Prostate gland (tissue), 2 donors: ENCODE results near the gene TRAP1.

Experiments used
- CTCF ChIP-seq, 4 experiments: fragments of 200-600 bp in 2 of 4; fragments of 450-650 bp in 2 of 4; sonication (generic) in 2 of 4; IDR thresholded peaks; 1 replicate in 3 of 4; 2 replicates in 1 of 4; pipeline ENCODE4 v1.5.1; 2016 to 2019; ENCODE audit warnings: antibody characterized with exemption in 4 of 4, mild to moderate bottlenecking in 2 of 4, moderate library complexity in 2 of 4
- POLR2A ChIP-seq: fragments of 450-650 bp; IDR thresholded peaks from one replicate; pipeline ENCODE4 v1.6.1; 2016; ENCODE audit warnings: antibody characterized with exemption, mild to moderate bottlenecking
- POLR2AphosphoS5 ChIP-seq: sonication (generic); formaldehyde crosslinking; IDR thresholded peaks from one replicate; pipeline ENCODE4 v1.6.1; 2017; ENCODE audit warnings: antibody characterized with exemption

- TF ChIP-seq POLR2A (no peak), POLR2AphosphoS5 (no peak), CTCF (IDR thresholded peaks at IDR 0.05) (no peak)
Observed at GRCh38 chr16:3661311-3661710, 56.0 kb downstream of the TRAP1 start.
